CD4-positive, alpha-beta T cell (primary cell): Measurements from ENCODE around the gene OXA1L. TPM values are rescaled to one million over a fixed set of nuclear protein-coding genes. Genes with fewer than 3 reads are reported as not detected.

Source experiments
- ATAC-seq: fragments of 200-7000 bp; cut with Tn5 transposase; one replicate; pipeline ENCODE4 v1.10.0; 2022; ENCODE audit warnings: mild to moderate bottlenecking; ENCODE audit not compliant: poor library complexity
- CTCF ChIA-PET: fragments of 350-600 bp; sonication (Branson Sonifier 250); formaldehyde crosslinking; loops from one replicate; lab custom pipeline; 2021; ENCODE audit warnings: antibody characterized with exemption, inconsistent platforms; lab: Charles Lee
- POLR2A ChIA-PET: fragments of 350-600 bp; sonication (Branson Sonifier 250); formaldehyde crosslinking; loops from one replicate; lab custom pipeline; 2021; ENCODE audit warnings: antibody characterized with exemption, inconsistent platforms; lab: Charles Lee
- DNase-seq, 14 experiments: peaks; one replicate each; pipeline ENCODE4 v3.0.0-alpha.2; 2013 to 2020; ENCODE audit warnings: mixed read lengths in 2 of 14
- H3K27ac ChIP-seq, 2 donors: one replicate each; pipeline versions ENCODE4 v1.5.1 to v1.7.0; 2013; ENCODE audit warnings: low read length in 2 of 2, low read depth in 1 of 2, mild to moderate bottlenecking in 1 of 2
- H3K27me3 ChIP-seq, 2 experiments: 1 replicate in 1 of 2; 2 replicates in 1 of 2; pipeline versions ENCODE4 v1.6.1 to v1.7.0; 2013; ENCODE audit warnings: low read length in 2 of 2, control low read depth in 1 of 2, mild to moderate bottlenecking in 1 of 2, moderate library complexity in 1 of 2; ENCODE audit not compliant: insufficient read depth in 2 of 2, control insufficient read depth in 1 of 2
- H3K36me3 ChIP-seq: one replicate; pipeline ENCODE4 v1.6.1; 2013; ENCODE audit warnings: low read length, control low read depth; ENCODE audit not compliant: insufficient read depth
- H3K4me1 ChIP-seq: one replicate; pipeline ENCODE4 v1.6.1; 2013; ENCODE audit warnings: low read length, control low read depth; ENCODE audit not compliant: insufficient read depth
- H3K4me3 ChIP-seq: one replicate; pipeline ENCODE4 v1.5.1; 2013; ENCODE audit warnings: mild to moderate bottlenecking, low read length, moderate library complexity
- H3K9me3 ChIP-seq, 2 experiments: 1 replicate in 1 of 2; 2 replicates in 1 of 2; pipeline versions ENCODE4 v1.6.1 to v1.7.0; 2013; ENCODE audit warnings: low read length in 2 of 2, mild to moderate bottlenecking in 2 of 2, control low read depth in 1 of 2, moderate library complexity in 1 of 2; ENCODE audit not compliant: control insufficient read depth in 1 of 2, insufficient read depth in 1 of 2
- H3K27ac Mint-ChIP-seq: one replicate; pipeline ENCODE4 v1.8.0; 2020; ENCODE audit warnings: mixed read lengths
- H3K27me3 Mint-ChIP-seq: one replicate; pipeline ENCODE4 v1.8.0; 2021; ENCODE audit warnings: mixed read lengths
- H3K36me3 Mint-ChIP-seq: one replicate; pipeline ENCODE4 v1.8.0; 2021; ENCODE audit warnings: low read depth, mixed read lengths
- H3K4me1 Mint-ChIP-seq: one replicate; pipeline ENCODE4 v1.8.0; 2021; ENCODE audit warnings: low read depth, mixed read lengths
- H3K4me3 Mint-ChIP-seq: one replicate; pipeline ENCODE4 v1.8.0; 2020; ENCODE audit warnings: mild to moderate bottlenecking, mixed read lengths
- H3K9me3 Mint-ChIP-seq: one replicate; pipeline ENCODE4 v1.8.0; 2020; ENCODE audit warnings: mixed read lengths
- CTCF ChIP-seq: fragments of 200-600 bp; IDR thresholded peaks from one replicate; pipeline ENCODE4 v1.8.0; 2022; ENCODE audit warnings: antibody characterized with exemption, mild to moderate bottlenecking
- intact Hi-C, 2 experiments: fragments of 100-400 bp; cut with DNase I in 1 of 2; cut with micrococcal nuclease in 1 of 2; formaldehyde crosslinking; loops; one replicate each; pipeline versions ENCODE4 v1.15.1 to v1.9.0; 2023 to 2025; cut with DNase I, micrococcal nuclease
- total RNA-seq, 174 experiments: library from RNA in 2 of 174; stranded (reverse) in 2 of 174; gene quantifications; one replicate each; pipeline ENCODE4 v1.2.3 and lab custom pipeline; 2021 to 2026

OXA1L gene
- total RNA-seq, 2 experiments from 2014 or later: 176 to 177 TPM

- ChIA-PET POLR2A (interaction anchor here (0.6 kb wide), 1 partner anchor 122 kb away, joined by 3 read pairs; no protein-coding TSS in a partner anchor), CTCF (no interaction called here)
- Mint-ChIP-seq H3K9me3 (no peaks in the 10 kb centered on the region), H3K27ac (no peak overlapping the region), H3K4me1 (peaks cover 5% of the 10 kb centered on the region), H3K36me3 (no peaks in the 10 kb centered on the region), H3K27me3 (peaks cover 34% of the 10 kb centered on the region), H3K4me3 (no peak overlapping the region)
- ATAC-seq (no peak), DNase-seq (no peak)
- no peaks in the 10 kb centered on the region for H3K9me3 ChIP-seq
- no peaks in the 10 kb centered on the region for H3K4me1 ChIP-seq
- intact Hi-C loops: loop anchor here in 1 of 2 experiments (1.0 kb wide), 1 partner anchor 105 kb away; no protein-coding TSS in a partner anchor
- H3K27ac ChIP-seq: no peak overlapping the region
- TF ChIP-seq CTCF: no peak
- no peak overlapping the region for H3K4me3 ChIP-seq
- H3K36me3 ChIP-seq: no peaks in the 10 kb centered on the region
- peaks cover 0 to 8% of the 10 kb centered on the region in 2 experiments for H3K27me3 ChIP-seq
These were observed 18.3 kb upstream of the OXA1L start for GRCh38 chr14:22748206-22748605.

- peaks cover 36% of the 10 kb centered on the region for H3K27me3 Mint-ChIP-seq
These were observed 17.8 kb upstream of the OXA1L start for GRCh38 chr14:22748631-22749068.

GRCh38 chr14:22752422-22752821 is 14.1 kb upstream of the OXA1L start:
- CTCF ChIA-PET: interaction anchor here (0.6 to 0.7 kb wide), 2 partner anchors 99 to 943 kb away, joined by 3 read pairs; no protein-coding TSS in a partner anchor
- Mint-ChIP-seq H3K4me3 (no peak overlapping the region), H3K27me3 (peaks cover 33% of the 10 kb centered on the region)

More at GRCh38 chr14:22748631-22749068, 17.8 kb upstream of the OXA1L start:
- H3K4me1 Mint-ChIP-seq: peaks cover 5% of the 10 kb centered on the region
- no peak overlapping the region for H3K4me3 Mint-ChIP-seq
- TF ChIP-seq CTCF: no peak
- no peak overlapping the region for H3K27ac Mint-ChIP-seq
- H3K27me3 ChIP-seq: peaks cover 0 to 12% of the 10 kb centered on the region in 2 experiments
- no peaks in the 10 kb centered on the region for H3K36me3 Mint-ChIP-seq
- H3K9me3 Mint-ChIP-seq: no peaks in the 10 kb centered on the region
- H3K36me3 ChIP-seq: no peaks in the 10 kb centered on the region
- ATAC-seq (no peak), DNase-seq (no peak)
- POLR2A ChIA-PET: interaction anchor here (0.6 to 1.6 kb wide), 2 partner anchors 18 to 122 kb away, joined by 3 to 6 read pairs; partner anchors contain the start of gene OXA1L
- intact Hi-C loops: loop anchor here in 1 of 2 experiments (1.0 kb wide), 1 partner anchor 105 kb away; no protein-coding TSS in a partner anchor
- no peak overlapping the region for H3K27ac ChIP-seq
- CTCF ChIA-PET: interaction anchor here (1.0 kb wide), 1 partner anchor 104 kb away, joined by 4 read pairs; no protein-coding TSS in a partner anchor
- H3K4me3 ChIP-seq: no peak overlapping the region
- no peaks in the 10 kb centered on the region for H3K9me3 ChIP-seq
- no peaks in the 10 kb centered on the region for H3K4me1 ChIP-seq

More at GRCh38 chr14:22752422-22752821, 14.1 kb upstream of the OXA1L start:
- H3K27ac Mint-ChIP-seq: no peak overlapping the region
- H3K4me1 Mint-ChIP-seq: peaks cover 5% of the 10 kb centered on the region
- no peak overlapping the region for H3K4me3 ChIP-seq
- no peaks in the 10 kb centered on the region for H3K9me3 Mint-ChIP-seq
- DNase-seq (no peak), ATAC-seq (no peak)
- intact Hi-C loops: no loop called here
- H3K27ac ChIP-seq: no peak overlapping the region
- no peaks in the 10 kb centered on the region for H3K4me1 ChIP-seq
- TF ChIP-seq CTCF: no peak
- H3K36me3 ChIP-seq: no peaks in the 10 kb centered on the region
- H3K9me3 ChIP-seq: no peaks in the 10 kb centered on the region
- POLR2A ChIA-PET: no interaction called here
- no peaks in the 10 kb centered on the region for H3K36me3 Mint-ChIP-seq
- H3K27me3 ChIP-seq: peaks cover 0 to 12% of the 10 kb centered on the region in 2 experiments
